ENCODE data around the gene GPRC5B. TPM values are rescaled to one million over a fixed set of nuclear protein-coding genes. Genes with fewer than 3 reads are reported as not detected.

The GPRC5B gene
- total and polyA plus RNA-seq, 4 donors = 6.8 to 21.2 (median 9.5) TPM

- Histone ChIP-seq H3K4me1 (ENCODE audit: control insufficient read depth in 5 of 5, insufficient read depth in 5 of 5, low read length in 5 of 5) (peaks cover 0 to 4% (median 0%) of the 10 kb centered on the region in 5 donors), H3K27ac (ENCODE audit: low read depth in 1 of 2, low read length in 1 of 2) (no peak overlapping the region), H3K27me3 (ENCODE audit: control insufficient read depth in 3 of 3, insufficient read depth in 3 of 3, low read length in 2 of 3) (no peaks in the 10 kb centered on the region), H3K4me3 (no peak overlapping the region), H3K9me3 (ENCODE audit: control insufficient read depth in 4 of 4, insufficient read depth in 3 of 4, low read length in 3 of 4) (no peaks in the 10 kb centered on the region), H3K36me3 (ENCODE audit: control insufficient read depth in 4 of 4, insufficient read depth in 4 of 4, low read length in 4 of 4) (peaks cover 0 to 11% (median 6%) of the 10 kb centered on the region in 4 donors), H3K9ac (ENCODE audit: insufficient read depth in 1 of 2, low read length in 2 of 2) (no peak overlapping the region)
- DNase-seq (no peak), ATAC-seq (ENCODE audit: insufficient read depth, low FRiP score) (no peak)
- 93 to 95% methylated on average over 8 of the region's 8 CpGs for WGBS, 2 donors
- no peak for TF ChIP-seq CTCF (IDR thresholded peaks at IDR 0.05; ENCODE audit: control extremely low read depth, extremely low read depth)
Observed at GRCh38 chr16:19853132-19853741, 31.4 kb downstream of the GPRC5B start.

DNA sequence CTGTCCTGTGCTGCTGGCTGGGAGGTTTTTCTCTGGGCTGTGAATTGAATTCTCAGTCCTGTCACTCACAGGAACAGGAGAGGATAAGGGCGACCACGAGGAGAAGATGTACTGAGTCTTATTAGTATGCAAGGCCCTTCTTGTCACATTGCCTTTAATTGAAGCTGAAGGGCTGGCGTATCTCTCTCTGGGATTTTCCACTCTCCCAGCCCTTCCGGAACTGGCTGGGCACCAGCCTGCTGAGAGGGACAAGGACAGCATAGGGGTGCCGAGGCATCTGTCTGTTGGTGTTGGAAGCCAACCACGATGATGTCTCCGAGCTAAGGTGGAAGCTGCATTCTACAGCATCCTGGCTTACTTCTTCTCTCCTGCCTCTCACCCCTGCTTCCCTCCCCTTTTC, 33.2 kb downstream of the GPRC5B start:
- Histone ChIP-seq H3K4me1 (ENCODE audit: control insufficient read depth in 5 of 5, insufficient read depth in 5 of 5, low read length in 5 of 5) (peaks cover 0 to 4% (median 0%) of the 10 kb centered on the region in 5 donors), H3K9me3 (ENCODE audit: control insufficient read depth in 4 of 4, insufficient read depth in 3 of 4, low read length in 3 of 4) (no peaks in the 10 kb centered on the region), H3K4me3 (no peak overlapping the region), H3K27ac (ENCODE audit: low read depth in 1 of 2, low read length in 1 of 2) (no peak overlapping the region), H3K9ac (ENCODE audit: insufficient read depth in 1 of 2, low read length in 2 of 2) (no peak overlapping the region), H3K36me3 (ENCODE audit: control insufficient read depth in 4 of 4, insufficient read depth in 4 of 4, low read length in 4 of 4) (peaks cover 0 to 9% (median under 1%) of the 10 kb centered on the region in 4 donors), H3K27me3 (ENCODE audit: control insufficient read depth in 3 of 3, insufficient read depth in 3 of 3, low read length in 2 of 3) (no peaks in the 10 kb centered on the region)
- no peak for TF ChIP-seq CTCF (IDR thresholded peaks at IDR 0.05; ENCODE audit: control extremely low read depth, extremely low read depth)
- DNase-seq (no peak), ATAC-seq (ENCODE audit: insufficient read depth, low FRiP score) (no peak)
- 77 to 87% methylated on average over 7 of the region's 7 CpGs for WGBS, 2 donors

GRCh38 chr16:19850131-19850817, 34.4 kb downstream of the GPRC5B start:
- Histone ChIP-seq H3K9ac (ENCODE audit: insufficient read depth in 1 of 2, low read length in 2 of 2) (peak overlapping the region in 1 of 2 donors; percentile 28), H3K36me3 (ENCODE audit: control insufficient read depth in 4 of 4, insufficient read depth in 4 of 4, low read length in 4 of 4) (peaks cover 0 to under 1% (median 0%) of the 10 kb centered on the region in 4 donors), H3K9me3 (ENCODE audit: control insufficient read depth in 4 of 4, insufficient read depth in 3 of 4, low read length in 3 of 4) (no peaks in the 10 kb centered on the region), H3K27ac (ENCODE audit: low read depth in 1 of 2, low read length in 1 of 2) (no peak overlapping the region), H3K4me3 (no peak overlapping the region), H3K27me3 (ENCODE audit: control insufficient read depth in 3 of 3, insufficient read depth in 3 of 3, low read length in 2 of 3) (no peaks in the 10 kb centered on the region), H3K4me1 (ENCODE audit: control insufficient read depth in 5 of 5, insufficient read depth in 5 of 5, low read length in 5 of 5) (peaks cover 0 to 4% (median 0%) of the 10 kb centered on the region in 5 donors)
- no peak for TF ChIP-seq CTCF (IDR thresholded peaks at IDR 0.05; ENCODE audit: control extremely low read depth, extremely low read depth)
- DNase-seq (peak in 1 of 3 donors; percentile 43), ATAC-seq (ENCODE audit: insufficient read depth, low FRiP score) (no peak)
- 74 to 83% methylated on average over 11 of the region's 11 CpGs for WGBS, 2 donors

Data from lung (tissue), 12 donors.